Panc1 (cell line): ENCODE results near the gene TLL2. TPM values are rescaled to one million over a fixed set of nuclear protein-coding genes. Genes with fewer than 3 reads are reported as not detected.

Experiments used
- ATAC-seq: fragments of 200-7000 bp; cut with Tn5 transposase; 2 replicates; pipeline ENCODE4 v1.9.1; 2020; ENCODE audit warnings: mild to moderate bottlenecking, moderate library complexity
- BruUV-seq: library from RNA; stranded (reverse); fragments of 400-500 nt; replicated peaks from 2 replicates; lab custom pipeline; 2021; lab: Mats Ljungman, UMichigan
- CTCF ChIA-PET: fragments of 300-600 bp; sonication (Branson Sonifier 250); formaldehyde crosslinking; loops from one replicate; lab custom pipeline; 2022; ENCODE audit warnings: antibody characterized with exemption; lab: Charles Lee
- POLR2A ChIA-PET: fragments of 300-600 bp; sonication (Branson Sonifier 250); formaldehyde crosslinking; loops from one replicate; lab custom pipeline; 2022; ENCODE audit warnings: antibody characterized with exemption; lab: Charles Lee
- DNase-seq: peaks from one replicate; pipeline ENCODE4 v3.0.0-alpha.2; 2010; ENCODE audit warnings: low read depth, low spot score
- H3K27ac ChIP-seq: 2 replicates; pipeline ENCODE4 v1.5.1; 2011; ENCODE audit warnings: mild to moderate bottlenecking, low read length, inconsistent platforms
- H3K27me3 ChIP-seq: fragments of 200-500 bp; sonication (Bioruptor generic); 2 replicates; pipeline ENCODE4 v1.6.0; 2014; ENCODE audit warnings: low read length, inconsistent platforms; ENCODE audit not compliant: control insufficient read depth, insufficient read depth
- H3K36me3 ChIP-seq: fragments of 200-500 bp; sonication (Bioruptor generic); 2 replicates; pipeline ENCODE4 v1.5.1; 2014; ENCODE audit warnings: inconsistent platforms, mild to moderate bottlenecking, low read length, moderate library complexity; ENCODE audit not compliant: control insufficient read depth, insufficient read depth
- H3K4me1 ChIP-seq: 2 replicates; pipeline ENCODE4 v1.5.1; 2011; ENCODE audit warnings: inconsistent platforms, mild to moderate bottlenecking, low read length, moderate library complexity; ENCODE audit not compliant: control insufficient read depth, insufficient read depth
- H3K4me3 ChIP-seq, 2 experiments: 2 replicates each; pipeline ENCODE4 v1.5.1; 2011 to 2012; ENCODE audit warnings: low read depth in 2 of 2, low read length in 2 of 2, mild to moderate bottlenecking in 2 of 2, inconsistent platforms in 1 of 2, moderate library complexity in 1 of 2
- H3K9me3 ChIP-seq: fragments of 200-500 bp; sonication (Bioruptor generic); 2 replicates; pipeline ENCODE4 v1.5.1; 2014; ENCODE audit warnings: low read depth, mild to moderate bottlenecking, inconsistent platforms, low read length, moderate library complexity; ENCODE audit not compliant: control insufficient read depth, insufficient read depth
- CTCF ChIP-seq: fragments of 450-650 bp; IDR thresholded peaks from 2 replicates; pipeline ENCODE4 v1.5.1; 2017; ENCODE audit warnings: mild to moderate bottlenecking
- POLR2AphosphoS5 ChIP-seq: IDR thresholded peaks from 2 replicates; pipeline ENCODE4 v1.6.1; 2012; ENCODE audit warnings: mild to moderate bottlenecking, low read depth, low read length, moderate library complexity
- SIN3A ChIP-seq: IDR thresholded peaks from 2 replicates; pipeline ENCODE4 v1.6.1; 2012; ENCODE audit warnings: low read depth, mild to moderate bottlenecking, low read length, moderate library complexity, borderline replicate concordance; ENCODE audit not compliant: insufficient read depth
- TCF7L2 ChIP-seq: IDR thresholded peaks from 2 replicates; pipeline ENCODE4 v1.6.1; 2011; ENCODE audit warnings: mild to moderate bottlenecking, low read depth, low read length, inconsistent platforms
- in situ Hi-C: cut with HindIII; loops from 2 replicates; pipeline ENCODE4 v1.10.0; 2016; ENCODE audit warnings: low sequenced_read_pairs, low pct_unique_long_range_greater_than_20kb
- intact Hi-C: fragments of 100-400 bp; cut with micrococcal nuclease; formaldehyde crosslinking; loops from one replicate; pipeline ENCODE4 v1.10.0; 2022; ENCODE audit not compliant: unreplicated experiment
- total RNA-seq: library from RNA; stranded (reverse); gene quantifications from one replicate; pipeline ENCODE4 v1.2.1, GENCODE V29; 2021; ENCODE audit not compliant: unreplicated experiment
- TF ChIP-seq, protein P1 (sequence below), 2 experiments: IDR thresholded peaks; 2 replicates each; pipeline ENCODE4 v1.6.1; 2011 to 2012; ENCODE audit warnings: low read depth in 2 of 2, control low read depth in 1 of 2, low read length in 1 of 2, mild to moderate bottlenecking in 1 of 2, moderate library complexity in 1 of 2; ENCODE audit not compliant: insufficient read depth in 1 of 2

The TLL2 gene
- total RNA-seq, 1 experiment from 2014 or later = 0.64 TPM

- Histone ChIP-seq H3K36me3 (no peaks in the 10 kb centered on the region), H3K27me3 (no peaks in the 10 kb centered on the region), H3K4me1 (no peaks in the 10 kb centered on the region), H3K4me3 (no peak overlapping the region), H3K9me3 (no peaks in the 10 kb centered on the region), H3K27ac (no peak overlapping the region)
- no peak for ATAC-seq
- BruUV-seq = no TSS peak
- CTCF ChIA-PET = no interaction called here
- no peak for DNase-seq
- POLR2A ChIA-PET = no interaction called here
- in situ Hi-C loops (no loop called here), intact Hi-C loops (no loop called here)
- TF ChIP-seq POLR2AphosphoS5 (no peak), CTCF (no peak), TCF7L2 (no peak), SIN3A (no peak)
- TF ChIP-seq, protein P1, sequence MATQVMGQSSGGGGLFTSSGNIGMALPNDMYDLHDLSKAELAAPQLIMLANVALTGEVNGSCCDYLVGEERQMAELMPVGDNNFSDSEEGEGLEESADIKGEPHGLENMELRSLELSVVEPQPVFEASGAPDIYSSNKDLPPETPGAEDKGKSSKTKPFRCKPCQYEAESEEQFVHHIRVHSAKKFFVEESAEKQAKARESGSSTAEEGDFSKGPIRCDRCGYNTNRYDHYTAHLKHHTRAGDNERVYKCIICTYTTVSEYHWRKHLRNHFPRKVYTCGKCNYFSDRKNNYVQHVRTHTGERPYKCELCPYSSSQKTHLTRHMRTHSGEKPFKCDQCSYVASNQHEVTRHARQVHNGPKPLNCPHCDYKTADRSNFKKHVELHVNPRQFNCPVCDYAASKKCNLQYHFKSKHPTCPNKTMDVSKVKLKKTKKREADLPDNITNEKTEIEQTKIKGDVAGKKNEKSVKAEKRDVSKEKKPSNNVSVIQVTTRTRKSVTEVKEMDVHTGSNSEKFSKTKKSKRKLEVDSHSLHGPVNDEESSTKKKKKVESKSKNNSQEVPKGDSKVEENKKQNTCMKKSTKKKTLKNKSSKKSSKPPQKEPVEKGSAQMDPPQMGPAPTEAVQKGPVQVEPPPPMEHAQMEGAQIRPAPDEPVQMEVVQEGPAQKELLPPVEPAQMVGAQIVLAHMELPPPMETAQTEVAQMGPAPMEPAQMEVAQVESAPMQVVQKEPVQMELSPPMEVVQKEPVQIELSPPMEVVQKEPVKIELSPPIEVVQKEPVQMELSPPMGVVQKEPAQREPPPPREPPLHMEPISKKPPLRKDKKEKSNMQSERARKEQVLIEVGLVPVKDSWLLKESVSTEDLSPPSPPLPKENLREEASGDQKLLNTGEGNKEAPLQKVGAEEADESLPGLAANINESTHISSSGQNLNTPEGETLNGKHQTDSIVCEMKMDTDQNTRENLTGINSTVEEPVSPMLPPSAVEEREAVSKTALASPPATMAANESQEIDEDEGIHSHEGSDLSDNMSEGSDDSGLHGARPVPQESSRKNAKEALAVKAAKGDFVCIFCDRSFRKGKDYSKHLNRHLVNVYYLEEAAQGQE (IDR thresholded peaks at IDR 0.05; ENCODE audit: insufficient read depth in 1 of 2, low read depth in 2 of 2, low read length in 1 of 2) = no peak
These were observed 8.3 kb downstream of the TLL2 start for GRCh38 chr10:96505150-96506136.

GRCh38 chr10:96502561-96503282 lies 11.0 kb downstream of the TLL2 start:
- intact Hi-C loops = no loop called here
- Histone ChIP-seq H3K4me1 (no peaks in the 10 kb centered on the region), H3K27me3 (peaks cover 3% of the 10 kb centered on the region; the same call in 1 of the 2 replicates), H3K27ac (no peak overlapping the region), H3K9me3 (no peaks in the 10 kb centered on the region), H3K4me3 (no peak overlapping the region), H3K36me3 (no peaks in the 10 kb centered on the region)
- TF ChIP-seq SIN3A (no peak), CTCF (no peak), TCF7L2 (no peak), POLR2AphosphoS5 (no peak)
- TF ChIP-seq, protein P1 (IDR thresholded peaks at IDR 0.05; ENCODE audit: insufficient read depth in 1 of 2, low read depth in 2 of 2, low read length in 1 of 2) = no peak
- in situ Hi-C loops = no loop called here
- no peak for ATAC-seq
- no peak for DNase-seq
- CTCF ChIA-PET = no interaction called here
- no TSS peak for BruUV-seq
- POLR2A ChIA-PET = no interaction called here
